GM21717 (cell line): ENCODE data around the gene PRKCH.
A peak's percentile ranks its signal among the peaks of the same experiment; 100 is the strongest.
"Not testable (repeated sequence)": the region's sequence is repeated elsewhere in the genome, so short reads cannot be mapped to it uniquely, and the experiment has no call there.

Experiments
- ATAC-seq: cut with Tn5 transposase; IDR thresholded peaks from one replicate; pipeline ENCODE4 v1.9.1; 2021; ENCODE audit warnings: mild to moderate bottlenecking, moderate library complexity; ENCODE audit not compliant: unreplicated experiment

PRKCH gene

DNA sequence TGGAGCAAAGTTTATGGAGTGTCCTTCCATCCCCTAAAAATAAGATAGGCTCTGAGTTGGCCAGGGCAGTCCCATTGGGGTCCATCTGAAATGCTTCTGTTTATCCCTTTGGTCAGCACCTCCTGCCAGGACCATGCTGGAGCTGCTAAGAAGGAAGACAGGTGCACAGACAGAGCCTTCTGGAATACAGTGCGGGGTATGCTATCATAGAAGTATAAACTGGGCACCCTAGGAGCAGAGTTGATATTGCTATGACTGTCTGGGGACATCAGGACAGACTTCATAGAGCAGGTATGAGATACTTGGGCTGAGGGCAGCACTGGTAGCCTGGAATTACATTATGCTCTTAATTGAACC lies 203.5 kb downstream of the PRKCH start:
- ATAC-seq: no peak

DNA sequence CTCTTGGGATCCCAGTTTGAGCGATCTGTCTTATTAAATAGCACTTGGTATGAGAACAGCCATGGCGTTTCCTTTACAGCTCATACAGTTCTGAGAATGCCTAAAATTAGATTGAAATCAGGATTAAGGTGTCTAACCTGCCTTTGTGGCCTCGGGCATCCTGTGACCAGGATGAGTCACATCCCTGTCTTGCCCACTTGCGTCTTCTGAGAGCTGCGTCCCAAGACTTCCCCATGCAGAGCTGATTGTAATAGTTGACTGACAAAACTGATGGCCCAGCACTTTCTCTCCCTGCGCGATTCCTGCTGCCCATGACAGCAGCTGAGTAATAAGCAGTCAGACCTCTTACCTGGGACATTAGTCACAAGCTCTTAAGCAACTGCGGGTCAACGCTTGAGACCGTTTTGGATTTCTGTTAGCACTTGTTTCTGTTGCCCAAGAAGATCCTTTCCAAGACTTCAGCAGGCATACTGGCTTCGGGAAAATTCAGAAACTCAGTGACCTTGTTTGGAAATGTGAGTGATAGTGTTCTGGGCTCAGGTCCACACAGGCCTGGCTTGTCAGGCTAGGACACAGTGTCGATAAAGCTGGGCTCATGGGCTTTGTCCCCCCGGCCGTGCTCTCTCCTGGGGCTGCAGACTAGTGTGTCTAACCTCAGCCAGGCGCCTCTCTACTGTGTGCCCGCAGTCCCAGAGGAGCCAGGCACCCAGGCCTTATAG lies 204.1 kb downstream of the PRKCH start:
- peak; percentile 83 for ATAC-seq

GRCh38 chr14:61526405-61527312 lies 205.3 kb downstream of the PRKCH start:
- ATAC-seq: no peak

DNA sequence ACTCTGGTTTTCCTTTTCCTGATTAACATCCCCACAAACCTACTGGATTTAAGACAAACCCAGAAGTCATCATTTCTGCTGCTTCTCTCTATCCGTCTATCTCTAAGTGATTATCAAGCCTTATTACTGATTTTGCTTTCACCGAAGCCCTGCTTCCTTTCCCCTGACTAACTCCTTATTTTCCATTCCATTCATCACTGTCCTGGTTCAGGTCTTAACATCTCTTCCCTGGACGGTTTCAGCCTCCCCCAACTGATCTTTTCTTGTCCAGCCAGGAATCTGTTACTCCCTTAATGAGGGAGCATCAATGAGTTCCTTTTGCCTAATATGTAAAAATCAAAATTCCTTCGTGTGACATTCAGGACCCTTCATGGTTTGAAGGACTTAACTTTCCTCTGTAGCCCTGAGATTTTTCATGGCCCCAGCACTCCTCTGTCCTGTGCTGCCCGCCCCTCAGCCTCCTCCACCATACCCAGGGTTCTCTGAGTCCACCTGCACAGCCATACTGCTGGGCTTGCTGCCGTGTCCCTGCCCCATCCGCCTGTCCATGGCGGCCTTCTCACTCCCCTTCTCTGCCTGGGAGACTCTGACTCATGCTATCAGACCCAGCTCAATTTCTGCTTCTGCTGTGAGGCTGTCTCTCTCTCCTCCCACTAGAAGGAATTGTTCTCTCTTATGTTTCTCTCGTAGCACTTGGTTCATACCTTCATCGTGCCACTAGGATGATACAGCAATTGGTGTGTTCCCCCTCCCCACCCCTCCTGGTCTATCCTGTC lies 206.1 kb downstream of the PRKCH start:
- no peak for ATAC-seq

GRCh38 chr14:61528591-61529021 lies 207.2 kb downstream of the PRKCH start:
- ATAC-seq: no peak

DNA sequence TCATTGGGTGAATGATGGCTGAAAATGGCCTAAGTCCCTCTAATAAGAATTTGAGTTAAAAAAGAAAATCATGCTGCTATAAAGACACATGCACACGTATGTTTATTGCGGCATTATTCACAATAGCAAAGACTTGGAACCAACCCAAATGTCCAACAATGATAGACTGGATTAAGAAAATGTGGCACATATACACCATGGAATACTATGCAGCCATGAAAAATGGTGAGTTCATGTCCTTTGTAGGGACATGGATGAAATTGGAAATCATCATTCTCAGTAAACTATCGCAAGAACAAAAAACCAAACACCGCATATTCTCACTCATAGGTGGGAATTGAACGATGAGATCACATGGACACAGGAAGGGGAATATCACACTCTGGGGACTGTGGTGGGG lies 208.0 kb downstream of the PRKCH start:
- not testable (repeated sequence) for ATAC-seq

GRCh38 chr14:61530296-61530695 lies 208.9 kb downstream of the PRKCH start:
- ATAC-seq: no peak

GRCh38 chr14:61530896-61531295 lies 209.5 kb downstream of the PRKCH start:
- ATAC-seq: no peak

GRCh38 chr14:61531465-61532122 lies 210.2 kb downstream of the PRKCH start:
- no peak for ATAC-seq

DNA sequence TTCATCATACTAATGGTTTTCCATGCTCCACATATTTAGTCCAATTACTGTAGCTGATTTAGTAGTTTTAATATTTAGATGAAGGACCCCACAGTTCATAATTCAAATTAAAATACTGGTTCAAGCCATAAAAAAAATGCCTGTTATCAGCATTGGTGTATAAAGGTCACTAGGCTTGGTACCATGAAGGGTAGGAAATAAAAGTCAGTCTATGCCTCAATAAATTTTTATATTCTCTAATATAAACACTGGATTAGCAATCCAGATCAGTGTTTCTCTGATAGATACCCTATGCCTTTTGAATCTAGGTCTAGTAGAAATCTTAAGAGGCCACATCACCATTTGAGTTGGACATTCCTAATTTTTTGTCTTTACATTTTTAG lies 210.7 kb downstream of the PRKCH start:
- ATAC-seq: no peak

- no peak for ATAC-seq
These were observed 211.4 kb downstream of the PRKCH start for GRCh38 chr14:61532763-61533162.

GRCh38 chr14:61533513-61534255 lies 212.3 kb downstream of the PRKCH start:
- ATAC-seq: no peak

GRCh38 chr14:61535032-61535431 lies 213.7 kb downstream of the PRKCH start:
- no peak for ATAC-seq

GRCh38 chr14:61535458-61535857 lies 214.1 kb downstream of the PRKCH start:
- ATAC-seq: no peak

DNA sequence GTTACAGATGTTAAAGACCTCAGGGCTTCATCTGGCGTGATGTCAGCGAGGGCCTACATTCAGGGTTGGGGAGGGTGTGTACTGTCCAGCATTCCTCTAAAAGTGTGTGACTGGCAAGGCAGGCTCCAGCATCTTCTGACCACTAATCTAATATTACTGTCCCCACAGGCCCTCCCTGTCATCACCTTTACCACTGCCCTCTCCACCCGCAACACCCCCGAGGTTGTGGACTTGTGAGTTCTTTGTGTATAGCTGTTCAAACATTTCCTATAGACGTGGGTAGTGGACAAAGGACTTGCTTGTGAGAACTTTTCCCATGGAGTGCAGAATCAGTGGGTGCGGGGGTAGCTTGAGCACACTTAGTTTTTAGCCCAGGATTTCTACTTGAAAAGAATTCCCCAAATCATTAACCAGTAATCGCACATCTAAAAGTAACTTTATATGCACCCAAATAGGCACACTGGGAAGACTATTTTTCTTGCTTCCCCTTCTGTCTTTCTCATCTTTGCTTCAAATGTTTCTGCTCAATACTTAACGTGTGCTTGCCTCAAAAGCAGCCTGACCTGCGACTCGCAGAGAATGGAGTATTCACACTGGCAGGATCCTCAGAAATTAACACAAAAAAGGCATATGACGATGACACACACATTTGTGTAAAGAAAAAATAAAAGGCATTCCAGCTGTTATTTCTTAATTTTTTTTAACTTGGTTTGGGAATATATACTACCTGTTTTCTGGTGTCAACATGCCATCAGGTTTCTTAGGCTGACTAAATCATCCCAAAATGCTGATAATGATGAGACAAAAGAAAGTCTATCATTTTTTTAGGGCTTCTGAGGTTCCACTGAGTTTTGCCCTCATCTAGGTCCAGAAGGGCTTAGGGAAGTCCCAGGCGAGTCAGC lies 215.5 kb downstream of the PRKCH start:
- ATAC-seq: no peak

DNA sequence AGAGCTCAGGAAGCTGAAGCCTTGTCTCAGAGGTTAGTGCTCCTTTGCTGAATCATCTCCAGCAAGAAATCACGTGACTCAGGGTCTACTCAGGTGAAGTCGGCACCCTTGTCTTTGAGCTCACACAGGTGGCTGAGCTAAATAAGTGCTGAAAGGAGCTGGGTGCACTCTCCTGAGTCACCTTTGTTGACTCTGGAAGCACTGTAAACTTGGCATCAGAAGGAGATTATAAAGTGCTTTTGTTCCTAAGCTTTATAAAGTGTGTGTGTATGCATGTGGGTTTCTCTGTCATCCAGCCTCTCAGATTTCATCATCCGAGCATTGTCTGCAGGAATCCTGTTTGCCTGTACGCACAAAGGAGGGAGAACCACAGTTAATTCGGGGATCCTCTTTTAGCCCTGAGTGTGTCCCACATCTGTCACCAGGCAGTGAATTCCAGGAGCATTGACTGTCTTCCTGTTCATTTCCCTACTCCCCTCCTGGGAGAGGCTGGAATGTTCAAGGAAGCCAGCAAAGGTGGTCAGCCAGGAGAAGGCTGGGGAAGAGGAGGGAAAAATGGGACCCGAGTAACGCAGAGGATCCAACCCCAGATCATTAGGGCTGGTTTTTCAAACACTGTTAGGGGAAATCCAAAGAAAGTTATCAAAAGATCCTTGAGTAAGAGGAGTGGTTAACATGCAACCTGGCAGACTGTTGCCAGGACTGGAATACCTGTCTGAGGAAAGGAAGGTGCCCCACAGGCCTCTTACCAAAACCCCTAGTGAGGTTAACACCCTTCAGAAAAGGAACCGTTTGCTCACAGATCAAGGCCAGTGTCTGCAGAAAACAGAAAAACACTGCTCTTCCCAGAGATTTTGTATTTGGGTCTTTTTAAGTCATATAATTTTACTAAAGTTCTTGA lies 216.4 kb downstream of the PRKCH start:
- ATAC-seq: no peak

GRCh38 chr14:61538464-61539022 lies 217.2 kb downstream of the PRKCH start:
- ATAC-seq: no peak

GRCh38 chr14:61539631-61540030 lies 218.3 kb downstream of the PRKCH start:
- no peak for ATAC-seq
